ENCODE data around the gene GPR3. TPM values are rescaled to one million over a fixed set of nuclear protein-coding genes. Genes with fewer than 3 reads are reported as not detected.

The GPR3 gene
- total and polyA plus RNA-seq, 2 of the 13 experiments (the other 11 are each of a cell fraction or from before 2014, with no cell fraction given) = 1.00 to 2.6 TPM

GRCh38 chr1:27365372-27366112, 26.9 kb upstream of the GPR3 start:
- H3K4me2 ChIP-seq (ENCODE audit: low read depth, low read length) = peak overlapping the region; percentile 84
- no peaks in the 10 kb centered on the region for H4K20me1 ChIP-seq (ENCODE audit: insufficient read depth, low read length)
- H3K9me3 ChIP-seq (ENCODE audit: low read length) = no peaks in the 10 kb centered on the region
- intact Hi-C loops (cut with micrococcal nuclease; ENCODE audit: unreplicated experiment) = no loop called here
- 3% methylated on average over 32 of the region's 40 CpGs for WGBS (ENCODE audit: low lambda C conversion rate)
- POLR2A ChIA-PET = interaction anchor here (0.6 to 3.2 kb wide), 15 partner anchors 11 to 408 kb away, joined by 3 to 20 read pairs (median 4); partner anchors contain the start of genes FAM76A, IFI6, SLC9A1 and STX12
- H3K4me1 ChIP-seq (ENCODE audit: insufficient read depth, low read length) = peaks cover 27% of the 10 kb centered on the region
- DNase-seq (ENCODE audit: low spot score) (peak; percentile 68), ATAC-seq (peak; percentile 60), FAIRE-seq (peak; percentile 51)
- CTCF ChIA-PET (ENCODE audit: low intra/inter-chr PET ratio, low total read pairs) = interaction anchor here (1.1 kb wide), 1 partner anchor 23 kb away, joined by 3 read pairs; no protein-coding TSS in a partner anchor
- H3K79me2 ChIP-seq (ENCODE audit: insufficient read depth, low read length) = no peaks in the 10 kb centered on the region
- H3K27me3 ChIP-seq (ENCODE audit: control insufficient read depth in 1 of 2, insufficient read depth in 2 of 2, low read length in 2 of 2) = peaks cover 2 to 10% of the 10 kb centered on the region in 2 experiments; a peak in 3 of 5 replicates
- H3K27ac ChIP-seq (ENCODE audit: extremely low read length, insufficient read depth, low read length) = peak overlapping the region; percentile 33
- H3K36me3 ChIP-seq (replicated peaks in 1 of 2; ENCODE audit: control insufficient read depth in 1 of 2, insufficient read depth in 2 of 2, low read length in 2 of 2) = no peaks in the 10 kb centered on the region
- no TSS peak for BruUV-seq (replicated peaks)
- peak overlapping the region; percentile 54 for H2AFZ ChIP-seq (ENCODE audit: low read length)
- H3K4me3 ChIP-seq (replicated peaks in 1 of 3; ENCODE audit: insufficient read depth in 1 of 3, low read depth in 2 of 3, low read length in 3 of 3) = peak overlapping the region; percentile 64 to 84 (median 84)
- in situ Hi-C loops (cut with HindIII; ENCODE audit: extremely low pct_ligation_motif_present, low pct_unique_long_range_greater_than_20kb) = no loop called here
- peak overlapping the region; percentile 66; the same call in 1 of the 2 replicates for H3K9ac ChIP-seq (ENCODE audit: insufficient read depth, low read depth, low read length)
- peak; percentile 29 for TF ChIP-seq XRCC5 (optimal IDR thresholded peaks at IDR 0.05; ENCODE audit: low read length)
- TF ChIP-seq SIX1 (CRISPR knock-in tag; IDR thresholded peaks at IDR 0.05; ENCODE audit: borderline replicate concordance) = no peak
- no peak for TF ChIP-seq ATF2 (CRISPR knock-in tag; IDR thresholded peaks at IDR 0.05)
- TF ChIP-seq SP1 (IDR thresholded peaks at IDR 0.05) = no peak
- peak; percentile 63 for TF ChIP-seq SP1 (CRISPR knock-in tag; IDR thresholded peaks at IDR 0.05)
- TF ChIP-seq GPBP1L1 (CRISPR knock-in tag; IDR thresholded peaks at IDR 0.05) = no peak
- TF ChIP-seq ETV5 (CRISPR knock-in tag; IDR thresholded peaks at IDR 0.05; ENCODE audit: borderline replicate concordance) = peak; percentile 73
- TF ChIP-seq SSRP1 (CRISPR knock-in tag; IDR thresholded peaks at IDR 0.05) = no peak
- no peak for TF ChIP-seq GLI4 (CRISPR knock-in tag; IDR thresholded peaks at IDR 0.05; ENCODE audit: borderline replicate concordance)
- TF ChIP-seq ISX (CRISPR knock-in tag; conservative IDR thresholded peaks at IDR 0.05) = no peak
- TF ChIP-seq SP4 (CRISPR knock-in tag; IDR thresholded peaks at IDR 0.05) = peak; percentile 88
- no peak for TF ChIP-seq THAP11 (CRISPR knock-in tag; IDR thresholded peaks at IDR 0.05)
- TF ChIP-seq ZNF12 (CRISPR knock-in tag; IDR thresholded peaks at IDR 0.05) = peak; percentile 73; the same call in 1 of the 2 replicates
- peak; percentile 75 for TF ChIP-seq SRSF1 (optimal IDR thresholded peaks at IDR 0.05; ENCODE audit: low read depth, low read length)
- no peak for TF ChIP-seq ELK4 (CRISPR knock-in tag; IDR thresholded peaks at IDR 0.05; ENCODE audit: borderline replicate concordance)
- 0 out of 2 replicates have a peak, but pooled peaks have one; percentile 35 for TF ChIP-seq HOXA3 (CRISPR knock-in tag; IDR thresholded peaks at IDR 0.05)
- 0 out of 2 replicates have a peak, but pooled peaks have one; percentile 16 for TF ChIP-seq SRY (CRISPR knock-in tag; IDR thresholded peaks at IDR 0.05)
- TF ChIP-seq ZNF432 (CRISPR knock-in tag; IDR thresholded peaks at IDR 0.05; ENCODE audit: borderline replicate concordance) = no peak
- 0 out of 2 replicates have a peak, but pooled peaks have one; percentile 27 for TF ChIP-seq ZNF784 (CRISPR knock-in tag; IDR thresholded peaks at IDR 0.05; ENCODE audit: borderline replicate concordance)
- TF ChIP-seq RNF2 (conservative IDR thresholded peaks at IDR 0.05; ENCODE audit: low read depth) = no peak
- TF ChIP-seq TOE1 (CRISPR knock-in tag; IDR thresholded peaks at IDR 0.05) = no peak
